Cardiac fibroblast (primary cell): Measurements from ENCODE around the gene JAZF1.

Experiments
- DNase-seq, 2 donors: peaks; one replicate each; pipeline versions ENCODE4 v3.0.0 to v3.0.0-alpha.2; 2010; ENCODE audit warnings: low read depth in 2 of 2
- H3K4me3 ChIP-seq, 2 donors: replicated peaks in 1 of 2; 1 replicate in 1 of 2; 2 replicates in 1 of 2; pipeline ENCODE4 v1.5.1; 2011; ENCODE audit warnings: low read depth in 2 of 2, low read length in 2 of 2, mild to moderate bottlenecking in 2 of 2, moderate library complexity in 1 of 2
- CTCF ChIP-seq: IDR thresholded peaks from one replicate; pipeline ENCODE4 v1.5.1; 2011; ENCODE audit warnings: low read depth, mild to moderate bottlenecking, low read length, inconsistent platforms

The JAZF1 gene

GRCh38 chr7:28135760-28136159 lies 44.8 kb downstream of the JAZF1 start:
- H3K4me3 ChIP-seq, result no peak overlapping the region
- DNase-seq, result no peak
- no peak for TF ChIP-seq CTCF

GRCh38 chr7:28135315-28135714 lies 45.3 kb downstream of the JAZF1 start:
- no peak for TF ChIP-seq CTCF
- peak in 1 of 2 donors; percentile 65 for DNase-seq
- no peak overlapping the region for H3K4me3 ChIP-seq

- DNase-seq, result no peak
- no peak for TF ChIP-seq CTCF
Measured at GRCh38 chr7:28133872-28134271, 46.7 kb downstream of the JAZF1 start.

GRCh38 chr7:28132959-28133870 lies 47.4 kb downstream of the JAZF1 start:
- DNase-seq, result no peak
- H3K4me3 ChIP-seq, result no peak overlapping the region
- TF ChIP-seq CTCF, result no peak

More at GRCh38 chr7:28133872-28134271, 46.7 kb downstream of the JAZF1 start:
- no peak overlapping the region for H3K4me3 ChIP-seq

- DNase-seq, result peak; percentile 54 to 57
- TF ChIP-seq CTCF, result no peak
- H3K4me3 ChIP-seq, result no peak overlapping the region
Measured at GRCh38 chr7:28130277-28130676, 50.3 kb downstream of the JAZF1 start.

- H3K4me3 ChIP-seq, result no peak overlapping the region
- no peak for TF ChIP-seq CTCF
- DNase-seq, result peak; percentile 54 to 67
Measured at GRCh38 chr7:28128608-28129007, 52.0 kb downstream of the JAZF1 start.
